Kidney (tissue), 14 donors: Measurements from ENCODE around the gene RBM10. TPM values are rescaled to one million over a fixed set of nuclear protein-coding genes. Genes with fewer than 3 reads are reported as not detected.

ENCODE experiments used
- DNase-seq, 5 donors: peaks; one replicate each; pipeline ENCODE4 v3.0.0-alpha.2; 2013 to 2020
- FAIRE-seq: peaks from 2 replicates; lab custom pipeline; 2012; peaks lifted over from hg19 to GRCh38; lab: Jason Lieb, UNC
- H3K27ac ChIP-seq, 2 donors: one replicate each; pipeline ENCODE4 v1.7.0; 2013; ENCODE audit warnings: low read depth in 2 of 2, low read length in 2 of 2, inconsistent platforms in 1 of 2
- H3K27me3 ChIP-seq: one replicate; pipeline ENCODE4 v1.7.1; 2013; ENCODE audit warnings: low read length, inconsistent platforms; ENCODE audit not compliant: control insufficient read depth, insufficient read depth
- H3K36me3 ChIP-seq, 3 donors: one replicate each; pipeline versions ENCODE4 v1.7.0 to v1.7.1; 2013; ENCODE audit warnings: low read length in 3 of 3, control low read depth in 1 of 3, inconsistent platforms in 1 of 3; ENCODE audit not compliant: insufficient read depth in 3 of 3, control insufficient read depth in 2 of 3
- H3K4me1 ChIP-seq, 3 donors: one replicate each; pipeline versions ENCODE4 v1.7.0 to v1.7.1; 2013; ENCODE audit warnings: low read length in 3 of 3, inconsistent platforms in 1 of 3, low read depth in 1 of 3; ENCODE audit not compliant: control insufficient read depth in 2 of 3, insufficient read depth in 2 of 3
- H3K4me3 ChIP-seq, 3 donors: one replicate each; pipeline versions ENCODE4 v1.7.0 to v1.8.1; 2013; ENCODE audit warnings: low read length in 3 of 3, control low read depth in 1 of 3, inconsistent platforms in 1 of 3
- H3K9ac ChIP-seq, 3 donors: one replicate each; pipeline versions ENCODE4 v1.7.0 to v1.7.1; 2013; ENCODE audit warnings: low read length in 3 of 3, control low read depth in 1 of 3, inconsistent platforms in 1 of 3
- H3K9me3 ChIP-seq, 3 donors: one replicate each; pipeline versions ENCODE4 v1.7.0 to v1.7.1; 2013; ENCODE audit warnings: low read length in 3 of 3, control low read depth in 1 of 3, inconsistent platforms in 1 of 3; ENCODE audit not compliant: control insufficient read depth in 2 of 3, insufficient read depth in 1 of 3
- CTCF ChIP-seq: IDR thresholded peaks from 3 replicates; pipeline ENCODE4 v1.5.1; 2012; ENCODE audit warnings: mild to moderate bottlenecking, moderate library complexity, borderline replicate concordance; ENCODE audit not compliant: insufficient read depth; ENCODE audit errors: extremely low read depth
- intact Hi-C: fragments of 100-400 bp; cut with DNase I; formaldehyde crosslinking; loops from one replicate; pipeline ENCODE4 v1.11.1; 2022
- polyA plus RNA-seq: library from polyadenylated mRNA; stranded (reverse); fragments of 350-450 nt; fragmentation: Illumina TruSeq; extraction: RNeasy Lipid Tissue Mini Kit (QIAGEN cat#74804); gene quantifications from one replicate; pipeline ENCODE4 v1.2.3, GENCODE V29; 2014; ENCODE audit warnings: low read depth, low replicate concordance; ENCODE audit not compliant: insufficient read depth
- total RNA-seq: library from RNA; stranded (reverse); fragmentation: NEBNext Ultra II Directional; extraction: Animal tissue kit (Norgen Biotek cat#: 25700); gene quantifications from one replicate; pipeline ENCODE4 v1.2.1, GENCODE V29; 2021
- donor health status: control.
- donor health status: control.
- donor health status: control.
- donor health status: control.
- donor health status: control.
- donor health status: DM: yes; HTN: yes; CAD: no.
- donor health status: Normal renal cell carcinoma (clear cell type).

RBM10 gene
- total and polyA plus RNA-seq, 2 donors from 2014 or later, result 27.5 to 31.7 TPM

GRCh38 chrX:47197526-47197925 lies 52.5 kb downstream of the RBM10 start:
- Histone ChIP-seq H3K4me3 (peak overlapping the region in 2 of 3 donors; percentile 18 to 47), H3K36me3 (peaks cover 12 to 38% (median 14%) of the 10 kb centered on the region in 3 donors), H3K27ac (peak overlapping the region in 1 of 2 donors; percentile 23), H3K9me3 (no peaks in the 10 kb centered on the region), H3K9ac (no peak overlapping the region), H3K27me3 (no peaks in the 10 kb centered on the region), H3K4me1 (peaks cover 0 to 37% (median 19%) of the 10 kb centered on the region in 3 donors)
- no peak for TF ChIP-seq CTCF
- intact Hi-C loops, result no loop called here
- DNase-seq, result no peak
- FAIRE-seq, result no peak

- intact Hi-C loops, result no loop called here
- no peaks in the 10 kb centered on the region for H3K9me3 ChIP-seq
- no peaks in the 10 kb centered on the region for H3K27me3 ChIP-seq
- H3K4me3 ChIP-seq, result peak overlapping the region in 1 of 3 donors; percentile 47
- H3K27ac ChIP-seq, result no peak overlapping the region
- no peak for TF ChIP-seq CTCF
- peaks cover 0 to 37% (median 19%) of the 10 kb centered on the region in 3 donors for H3K4me1 ChIP-seq
- H3K36me3 ChIP-seq, result peaks cover 12 to 41% (median 18%) of the 10 kb centered on the region in 3 donors
- FAIRE-seq, result no peak
- DNase-seq, result no peak
- H3K9ac ChIP-seq, result peak overlapping the region in 1 of 3 donors; percentile 26
Observed at GRCh38 chrX:47198026-47198686, 53.1 kb downstream of the RBM10 start.

- FAIRE-seq, result no peak
- H3K4me3 ChIP-seq, result no peak overlapping the region
Observed at GRCh38 chrX:47198687-47199080, 53.7 kb downstream of the RBM10 start.

More at GRCh38 chrX:47198687-47199080, 53.7 kb downstream of the RBM10 start:
- peak overlapping the region in 1 of 3 donors; percentile 26 for H3K9ac ChIP-seq
- H3K27me3 ChIP-seq, result no peaks in the 10 kb centered on the region
- peaks cover 0 to 37% (median 19%) of the 10 kb centered on the region in 3 donors for H3K4me1 ChIP-seq
- intact Hi-C loops, result no loop called here
- no peaks in the 10 kb centered on the region for H3K9me3 ChIP-seq
- TF ChIP-seq CTCF, result no peak
- no peak for DNase-seq
- H3K27ac ChIP-seq, result no peak overlapping the region
- peaks cover 12 to 41% (median 20%) of the 10 kb centered on the region in 3 donors for H3K36me3 ChIP-seq
